ENCODE measurements around the gene KIDINS220.

KIDINS220 gene

DNA sequence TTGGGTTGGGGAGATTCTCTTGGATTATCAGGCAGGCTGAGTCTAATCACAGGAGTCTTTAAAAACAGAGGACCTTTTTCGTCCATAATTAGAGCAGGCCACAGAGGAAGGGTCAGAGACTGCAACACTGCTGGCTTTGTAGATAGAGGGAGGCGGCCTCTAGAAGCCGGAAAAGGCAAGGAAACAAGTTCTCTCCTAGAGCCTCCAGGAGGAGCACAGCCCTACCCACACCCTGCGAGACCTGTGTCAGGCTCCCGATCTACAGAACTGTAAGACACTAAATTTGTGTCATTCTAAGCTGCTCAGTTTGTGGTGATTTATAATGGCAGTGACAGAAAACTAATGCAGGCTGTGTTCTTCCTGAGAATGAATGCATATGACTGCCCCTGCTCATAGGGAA lies 140.2 kb downstream of the KIDINS220 start:
- no peak for DNase-seq (ENCODE audit: low spot score)

DNA sequence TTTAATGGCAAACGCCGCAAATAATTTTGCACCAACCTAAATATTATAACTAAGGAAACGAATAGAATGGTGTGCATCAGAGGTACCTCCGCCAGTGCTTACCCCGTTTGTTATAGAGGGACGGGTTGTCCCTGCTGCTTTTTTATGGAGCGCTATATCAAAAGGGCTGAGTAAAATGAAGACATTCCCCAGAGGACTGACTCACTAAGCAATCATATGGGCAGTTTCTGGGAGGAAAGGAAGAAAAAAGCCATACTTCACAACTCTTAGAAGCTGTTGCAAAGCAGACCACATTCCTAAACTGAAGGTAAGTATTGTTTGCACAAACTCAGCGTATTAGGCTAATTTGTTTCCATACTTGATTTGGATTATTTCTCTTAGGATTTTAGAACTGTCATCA lies 142.7 kb downstream of the KIDINS220 start:
- DNase-seq (ENCODE audit: low spot score), result no peak

DNA sequence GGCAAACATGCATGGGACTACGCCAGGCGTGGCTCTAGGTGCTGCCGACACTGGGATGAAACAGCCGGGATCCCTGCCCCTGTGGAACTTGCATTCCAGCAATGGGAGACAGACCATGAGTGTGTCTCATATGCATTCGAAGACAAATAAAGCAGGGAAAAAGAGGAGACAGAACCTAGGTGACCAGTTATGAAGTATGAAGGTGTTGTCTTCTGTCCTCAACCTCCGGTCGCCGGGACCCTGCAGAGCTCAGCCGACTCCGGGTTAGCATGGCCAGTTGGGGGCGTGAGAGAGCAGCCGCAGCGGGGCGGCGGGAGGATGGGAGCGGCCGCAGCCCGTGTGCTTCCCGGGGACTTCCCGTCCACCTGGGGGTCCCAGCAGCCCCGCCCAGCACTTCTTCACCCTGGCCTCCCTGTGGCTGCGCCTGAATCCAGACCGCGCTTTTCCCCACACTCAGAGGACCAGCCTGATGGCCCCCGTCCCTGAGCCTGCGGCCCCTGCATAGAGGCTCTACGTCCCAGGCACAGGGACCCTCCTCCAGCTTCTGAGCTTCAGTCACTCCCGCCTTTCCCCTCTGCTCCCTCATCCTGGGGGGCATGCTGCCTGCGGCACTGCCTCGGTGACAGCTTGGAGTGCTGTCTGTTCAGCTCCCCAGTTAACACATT lies 144.1 kb downstream of the KIDINS220 start:
- DNase-seq (ENCODE audit: low spot score), result peak; percentile 51

DNA sequence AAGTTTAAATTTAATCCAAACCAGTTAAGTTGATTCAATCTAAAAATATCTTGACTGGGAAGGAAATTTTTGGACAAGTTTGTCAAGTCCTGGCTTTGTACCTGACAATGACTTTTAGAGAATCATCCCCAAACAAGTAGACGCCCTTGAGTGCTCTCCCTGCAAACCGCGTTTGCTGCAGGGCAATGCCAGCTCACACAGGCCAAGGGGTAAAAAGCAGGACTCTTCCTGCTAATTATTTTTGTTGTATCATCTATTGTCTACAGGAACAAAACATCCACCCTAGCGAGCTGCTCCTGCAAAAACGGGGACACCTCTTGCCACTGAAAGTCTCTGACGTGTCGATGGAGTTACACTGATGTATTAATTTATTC lies 144.6 kb downstream of the KIDINS220 start:
- no peak for DNase-seq (ENCODE audit: low spot score)

DNA sequence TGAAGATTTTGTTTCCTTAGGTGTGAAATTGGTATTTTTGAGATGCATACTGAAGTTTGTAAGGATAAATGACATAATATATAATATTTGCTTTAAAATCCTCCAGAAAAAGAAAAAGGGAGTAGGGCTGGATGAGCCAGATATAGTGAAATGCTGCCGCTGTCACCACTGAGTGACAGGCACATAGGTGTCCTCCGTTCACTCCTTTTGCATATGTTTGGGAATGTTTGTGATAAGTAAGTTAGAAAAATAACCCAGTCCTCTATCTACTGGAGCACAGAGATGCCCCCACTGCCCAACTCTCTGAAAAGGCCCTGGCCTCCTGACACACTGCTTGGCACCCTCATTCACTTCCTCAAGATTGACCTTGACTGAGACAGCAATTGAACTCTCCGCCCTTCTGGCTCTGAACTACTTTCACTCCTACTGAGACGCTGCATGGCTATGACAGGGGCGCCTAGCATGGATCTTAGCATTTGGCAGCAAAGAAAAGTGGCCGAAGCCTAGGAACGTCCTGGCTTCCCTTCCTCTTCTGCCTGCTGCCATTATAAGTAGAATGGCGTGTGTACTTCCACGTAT lies 145.5 kb downstream of the KIDINS220 start:
- DNase-seq (ENCODE audit: low spot score), result no peak

DNA sequence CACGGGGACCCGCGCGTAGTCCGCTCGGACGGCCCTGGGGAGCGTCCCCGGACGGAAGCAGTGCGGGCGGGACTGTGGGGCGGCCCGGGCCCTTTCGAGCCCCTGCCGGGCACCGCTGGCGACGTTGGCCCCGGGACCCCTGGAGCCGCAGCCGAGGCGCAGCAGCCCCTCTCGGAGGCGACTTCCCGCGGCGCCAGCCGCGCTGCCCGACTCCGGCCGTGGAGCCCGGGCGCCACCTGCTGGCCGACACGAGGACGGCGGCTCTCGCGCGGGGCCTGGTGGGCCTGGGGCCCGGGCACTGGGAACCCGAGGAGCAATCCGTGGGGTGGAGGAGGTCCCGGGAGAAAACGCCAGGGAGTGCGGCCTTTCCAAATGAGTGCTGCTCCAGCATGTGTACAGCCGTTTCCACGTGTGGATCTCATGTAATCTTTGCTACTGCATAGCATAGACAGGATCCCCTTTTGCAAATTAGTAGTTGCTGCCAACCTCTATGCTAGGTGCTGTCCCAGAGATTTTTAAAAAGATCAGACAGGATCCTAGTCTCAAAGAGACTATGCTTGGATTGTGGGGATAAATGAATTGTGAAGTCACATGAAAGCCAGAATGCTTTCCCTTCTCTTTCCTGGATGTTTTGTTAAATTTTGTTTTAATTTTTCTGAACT lies 151.6 kb downstream of the KIDINS220 start:
- peak; percentile 79 for DNase-seq (ENCODE audit: low spot score)

DNA sequence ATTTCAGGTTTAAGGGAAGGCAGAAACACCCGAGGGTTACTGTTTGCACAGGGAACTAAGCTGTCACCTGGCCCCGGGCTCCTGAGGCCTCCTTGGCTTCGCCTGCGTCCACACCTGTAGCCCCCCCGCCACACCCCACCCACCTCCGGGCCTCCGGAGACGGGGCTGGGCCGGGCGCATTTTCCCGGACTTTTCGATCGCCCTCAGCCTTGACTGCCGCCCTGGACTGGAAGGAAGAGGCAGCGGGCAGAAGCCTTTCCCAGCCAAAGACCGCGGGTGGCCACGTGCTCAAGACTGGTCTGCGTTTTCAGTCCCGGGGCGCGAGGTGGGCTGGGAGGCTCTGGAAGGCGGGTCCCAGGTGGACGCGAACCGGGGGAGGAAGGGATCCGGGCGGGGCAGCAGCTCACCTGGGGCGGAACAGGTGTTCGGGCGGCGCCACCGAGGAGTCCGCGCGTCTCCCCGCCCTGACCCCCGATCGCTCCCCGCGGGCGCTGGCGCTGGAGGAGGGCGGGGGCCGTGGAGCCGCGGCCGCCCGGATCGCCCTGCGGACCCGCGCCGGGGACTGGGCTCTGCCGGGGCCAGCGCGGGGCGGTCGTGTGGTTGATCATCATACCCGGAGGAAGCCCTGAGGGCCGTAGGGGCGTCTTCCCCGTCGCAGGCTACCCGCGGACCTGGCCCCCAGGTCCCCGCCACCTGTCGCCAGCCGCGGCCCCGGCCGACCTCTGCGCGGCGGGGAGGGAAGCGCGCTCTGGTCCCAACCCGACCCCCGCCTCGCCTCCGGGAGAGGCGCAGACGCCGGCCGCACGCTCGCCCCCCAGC lies 152.3 kb downstream of the KIDINS220 start:
- peak; percentile 53 for DNase-seq (ENCODE audit: low spot score)

DNA sequence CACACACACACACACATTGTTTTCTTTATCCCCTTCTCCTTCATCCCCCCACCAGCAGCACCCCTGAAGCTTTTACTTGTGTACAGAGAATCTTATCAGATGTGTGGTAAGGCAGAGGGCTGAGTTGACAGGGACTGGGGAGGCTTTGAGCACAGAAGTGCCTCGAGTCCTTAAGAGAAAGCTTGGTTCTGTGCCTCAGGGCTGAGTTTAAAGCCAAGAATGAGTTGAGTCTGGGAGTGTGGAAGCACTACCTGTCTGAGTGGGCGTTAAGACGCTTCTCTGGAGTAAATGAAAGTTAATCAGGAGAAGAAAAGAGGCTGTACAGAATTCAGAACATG lies 152.9 kb downstream of the KIDINS220 start:
- DNase-seq (ENCODE audit: low spot score), result peak; percentile 70

DNA sequence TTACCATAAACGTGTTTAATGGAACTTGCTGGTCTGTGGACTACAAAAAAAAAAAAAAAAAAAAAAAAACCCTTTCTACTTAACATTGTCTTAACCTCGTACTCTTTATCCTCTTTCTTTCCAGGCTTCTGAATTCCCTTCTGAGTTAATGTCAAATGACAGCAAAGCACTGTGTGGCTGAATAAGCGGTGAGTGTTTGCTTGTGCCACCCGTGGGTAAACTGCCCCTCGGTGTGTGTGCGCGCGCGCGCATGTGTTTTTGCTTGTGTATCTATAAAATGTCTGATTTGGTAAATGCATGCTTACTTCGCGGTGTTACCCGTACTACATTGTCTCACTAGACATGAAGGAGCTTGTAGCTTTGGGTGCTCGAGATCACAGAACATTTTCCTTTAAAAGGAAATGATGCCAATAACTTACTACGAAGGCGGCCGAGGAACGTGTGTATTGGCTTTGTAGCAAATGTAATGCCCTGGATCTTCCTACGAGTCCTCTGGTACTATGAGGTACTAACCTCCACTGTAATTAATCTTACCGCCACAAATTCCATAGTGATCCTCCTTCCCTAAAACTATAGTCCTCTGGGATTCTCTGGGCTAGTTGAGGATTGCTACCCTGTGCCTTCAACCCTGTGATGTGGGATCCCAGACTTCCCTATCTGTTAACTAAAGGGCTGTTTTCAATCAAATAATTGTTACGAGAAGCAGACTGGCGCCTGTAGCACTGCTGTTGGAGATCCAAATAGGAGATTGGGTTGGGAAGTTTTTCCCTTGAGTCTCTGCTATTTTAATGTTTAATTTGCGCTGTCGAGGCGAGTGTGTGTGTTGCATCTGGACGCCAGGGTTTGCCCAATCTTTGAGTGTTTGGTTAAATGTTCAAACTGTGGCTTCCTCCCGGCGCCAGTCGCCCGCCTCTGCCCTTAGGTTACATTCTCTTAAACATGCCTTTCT lies 154.4 kb downstream of the KIDINS220 start:
- peak; percentile 51 for DNase-seq (ENCODE audit: low spot score)

DNA sequence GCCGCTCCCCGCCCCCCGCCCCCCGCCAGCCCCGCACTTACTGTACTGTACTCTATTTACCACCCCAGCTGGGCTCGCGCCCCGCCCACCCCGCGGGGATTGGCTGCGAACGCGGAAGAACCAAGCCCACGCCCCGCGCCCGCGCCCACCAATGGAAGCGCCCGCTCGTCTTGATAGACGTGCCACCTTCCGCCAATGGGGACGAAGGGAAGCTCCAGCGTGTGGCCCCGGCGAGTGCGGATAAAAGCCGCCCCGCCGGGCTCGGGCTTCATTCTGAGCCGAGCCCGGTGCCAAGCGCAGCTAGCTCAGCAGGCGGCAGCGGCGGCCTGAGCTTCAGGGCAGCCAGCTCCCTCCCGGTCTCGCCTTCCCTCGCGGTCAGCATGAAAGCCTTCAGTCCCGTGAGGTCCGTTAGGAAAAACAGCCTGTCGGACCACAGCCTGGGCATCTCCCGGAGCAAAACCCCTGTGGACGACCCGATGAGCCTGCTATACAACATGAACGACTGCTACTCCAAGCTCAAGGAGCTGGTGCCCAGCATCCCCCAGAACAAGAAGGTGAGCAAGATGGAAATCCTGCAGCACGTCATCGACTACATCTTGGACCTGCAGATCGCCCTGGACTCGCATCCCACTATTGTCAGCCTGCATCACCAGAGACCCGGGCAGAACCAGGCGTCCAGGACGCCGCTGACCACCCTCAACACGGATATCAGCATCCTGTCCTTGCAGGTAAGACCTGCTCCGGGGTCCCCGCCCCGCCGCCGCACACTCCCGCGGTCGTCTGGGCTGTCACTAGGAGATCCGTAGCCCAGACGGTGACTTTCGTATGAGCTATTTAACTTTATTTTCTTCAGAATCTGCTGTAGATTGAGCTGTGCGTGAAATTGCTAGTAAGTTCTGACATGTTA lies 155.4 kb downstream of the KIDINS220 start, which contains the start of gene ID2:
TSS of gene ID2 (plus strand) at position 271 of the 907 bp plus-strand sequence. CDS start at position 381, 110 bp downstream.
- DNase-seq (ENCODE audit: low spot score), result peak; percentile 99

DNA sequence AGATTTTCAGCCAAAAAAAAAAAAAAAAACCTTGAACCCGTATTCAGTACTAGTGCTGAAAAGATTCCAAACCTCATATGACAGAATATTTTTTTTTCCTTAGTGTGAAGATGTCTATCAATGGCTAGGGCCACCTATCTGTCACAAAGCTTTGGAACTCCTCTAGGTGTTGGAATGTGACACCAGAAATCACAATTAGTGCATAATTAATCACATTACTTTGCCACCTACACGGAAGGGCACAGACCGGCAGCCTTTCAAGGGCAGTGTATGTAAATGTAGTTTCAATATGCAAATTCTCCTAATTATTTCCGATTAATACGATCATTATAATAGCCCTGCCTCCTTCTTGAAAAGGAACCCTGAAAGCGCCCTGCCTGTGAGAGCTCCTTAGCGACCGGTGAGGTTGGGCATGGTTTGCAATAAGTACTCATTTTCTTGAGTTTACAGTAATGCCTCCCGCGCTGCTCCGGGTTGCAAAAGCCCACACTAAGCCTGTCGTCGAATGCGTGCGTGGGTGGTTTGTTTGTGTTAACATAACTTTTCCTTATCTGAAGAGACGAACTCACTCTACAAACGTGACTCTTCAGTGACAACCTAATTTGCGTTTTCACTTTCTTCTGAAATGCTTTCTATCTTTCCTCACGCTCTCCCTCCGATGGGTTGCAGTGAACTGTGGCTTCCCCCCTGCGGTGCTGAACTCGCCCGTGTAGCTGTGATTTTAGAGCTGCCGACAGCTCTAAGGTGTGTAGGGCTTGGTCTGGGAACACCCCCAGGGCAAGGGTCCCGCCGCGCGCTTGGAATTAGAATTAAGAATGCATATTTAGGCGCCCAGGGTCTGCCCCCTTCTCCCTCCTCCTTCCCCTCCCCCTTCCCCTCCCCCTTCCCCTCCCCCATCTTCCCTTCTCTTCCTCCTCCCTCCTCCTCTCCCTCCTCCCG lies 156.3 kb downstream of the KIDINS220 start:
- peak; percentile 62 for DNase-seq (ENCODE audit: low spot score)

DNA sequence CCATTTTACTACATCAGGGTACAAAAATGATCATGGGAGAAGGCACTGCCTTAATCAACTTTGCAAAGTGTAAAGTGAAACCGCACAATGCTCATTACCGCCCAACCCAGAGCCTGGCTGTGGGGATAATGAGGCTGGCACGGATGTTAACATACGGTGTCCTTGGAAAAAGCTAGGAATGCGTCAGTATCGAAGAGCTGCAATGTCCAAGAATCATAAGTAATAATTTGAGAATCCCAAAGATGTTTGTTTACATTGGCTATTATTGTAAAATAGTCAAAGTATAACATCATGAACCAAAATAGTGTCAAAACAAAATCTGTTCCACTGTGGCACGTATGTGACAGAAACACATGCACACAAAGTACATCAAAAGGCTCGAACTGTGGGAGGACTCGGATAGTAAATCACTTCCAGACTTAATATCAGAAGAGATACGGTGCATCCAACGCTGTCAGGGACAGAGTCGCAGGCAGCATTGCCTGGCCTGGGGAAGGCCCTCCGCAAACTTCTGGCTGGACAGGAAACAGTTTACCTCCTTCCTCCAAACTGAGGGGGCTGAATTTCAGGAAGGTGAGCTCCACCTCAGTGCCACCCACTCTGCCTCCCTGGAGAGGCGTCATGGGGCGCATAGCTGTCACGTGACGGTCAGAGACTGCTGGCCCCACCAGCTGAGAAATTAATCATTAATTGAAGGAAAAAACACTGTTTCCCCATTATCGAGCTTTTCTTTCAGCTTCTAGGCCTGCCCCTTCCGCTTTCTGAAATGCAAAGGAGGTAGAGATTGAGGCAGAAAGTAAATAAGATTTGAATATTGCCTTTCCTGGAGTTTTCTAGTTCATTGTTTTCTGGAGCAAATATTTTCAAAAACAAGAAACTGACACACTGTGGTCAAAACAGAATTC lies 157.3 kb downstream of the KIDINS220 start:
- DNase-seq (ENCODE audit: low spot score), result peak; percentile 22

DNA sequence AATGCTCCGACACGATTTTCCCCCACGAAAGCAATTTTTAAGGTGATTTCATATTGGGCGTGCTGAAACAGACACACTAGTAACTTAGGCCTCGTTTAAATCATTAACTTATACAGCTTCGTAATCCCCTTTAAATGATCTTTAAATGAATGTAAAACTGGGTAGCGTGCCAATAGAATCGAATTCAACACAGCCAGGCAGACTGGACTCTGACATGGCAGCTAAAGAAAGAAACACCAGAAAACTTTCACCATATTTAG lies 157.9 kb downstream of the KIDINS220 start:
- no peak for DNase-seq (ENCODE audit: low spot score)
